SK-MEL-5 (cell line): ENCODE data around the gene PELI3. TPM values are rescaled to one million over a fixed set of nuclear protein-coding genes. Genes with fewer than 3 reads are reported as not detected.

Source experiments
- DNase-seq: peaks from one replicate; pipeline ENCODE4 v3.0.0-alpha.2; 2016; ENCODE audit warnings: low read depth, low spot score
- in situ Hi-C: cut with HindIII; loops from 2 replicates; pipeline ENCODE4 v1.10.0; 2016; ENCODE audit warnings: low sequenced_read_pairs, high pct_unique_total_duplicates, low pct_unique_long_range_greater_than_20kb
- total RNA-seq: library from RNA; depleted of rRNA; stranded (reverse); fragments of >200 nt; shearing (Covaris generic); gene quantifications from 2 replicates; pipeline ENCODE4 v1.2.3, GENCODE V29; 2014

The PELI3 gene
- total RNA-seq, 1 experiment from 2014 or later: 8.1 TPM

DNA sequence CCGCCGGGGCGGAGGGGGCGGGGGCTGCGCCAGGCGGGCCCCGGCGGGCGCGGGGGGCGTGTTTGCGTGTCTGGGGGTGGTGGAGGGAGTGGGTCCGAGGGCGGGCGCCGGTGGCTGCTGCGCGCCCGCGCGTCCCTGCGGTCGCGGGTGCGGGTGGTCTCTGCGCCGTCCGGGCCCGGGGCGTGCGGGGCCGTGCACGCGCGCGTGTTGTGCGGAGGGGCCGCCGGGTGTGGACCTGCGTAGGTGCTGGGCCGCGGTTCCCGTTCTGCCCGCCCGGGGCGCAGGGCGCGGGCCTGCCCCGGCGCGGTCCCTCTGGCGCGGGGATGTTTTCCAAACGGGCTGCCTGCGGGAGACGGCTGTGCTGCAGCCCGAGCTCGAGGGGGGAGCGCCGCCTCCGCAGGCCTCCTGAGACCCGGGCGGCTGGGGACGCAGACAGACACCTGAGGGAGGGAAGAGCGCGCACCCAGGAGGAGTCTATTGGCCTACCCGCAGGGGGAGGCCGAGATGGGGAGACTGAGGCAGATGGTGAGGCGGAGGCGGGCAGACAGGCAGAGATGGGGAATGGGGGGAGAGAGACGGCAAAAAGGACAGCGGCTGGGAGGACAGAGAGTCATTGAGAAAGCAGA is 442 bp downstream of the PELI3 start:
- no peak for DNase-seq
- in situ Hi-C loops: no loop called here

DNA sequence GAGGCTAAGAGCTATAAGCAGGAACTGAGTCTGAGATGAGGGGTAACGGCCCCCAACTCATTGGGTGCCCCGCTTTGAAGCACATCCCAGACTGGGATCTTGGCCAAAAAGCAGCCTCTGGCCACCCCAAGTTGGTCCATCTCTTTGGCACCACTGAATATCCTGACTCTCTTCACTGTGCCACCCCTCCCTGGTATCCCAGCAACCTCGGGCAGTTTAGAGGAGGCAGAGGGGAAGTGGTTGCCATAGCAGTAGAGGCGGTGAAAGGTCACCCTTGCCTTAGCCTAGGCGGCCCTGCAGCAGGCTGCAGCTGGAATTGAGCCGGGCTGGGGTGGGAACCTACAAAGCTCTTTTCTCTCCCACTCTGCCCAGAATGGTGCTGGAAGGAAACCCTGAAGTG is 1.1 kb downstream of the PELI3 start:
- in situ Hi-C loops: no loop called here
- peak; percentile 14 for DNase-seq

DNA sequence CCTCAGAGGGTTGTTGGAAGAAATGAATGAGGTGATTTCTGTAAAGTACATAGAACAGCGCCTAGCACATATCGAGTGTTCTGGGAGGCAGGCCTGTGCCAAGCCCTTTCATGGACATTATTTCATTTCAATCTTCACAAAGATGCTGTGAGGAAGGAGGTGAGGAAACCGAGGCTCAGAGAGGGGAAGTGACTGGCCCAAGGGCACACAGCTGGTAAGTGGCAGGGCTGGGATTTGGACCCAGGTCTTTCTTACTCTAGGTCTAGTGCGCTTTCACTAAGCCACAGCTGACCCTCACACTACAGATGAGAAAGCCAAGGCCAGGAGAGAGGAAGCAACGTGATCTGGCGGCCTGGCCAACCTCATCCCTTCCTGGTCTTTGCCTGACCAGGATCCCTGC is 2.0 kb downstream of the PELI3 start:
- in situ Hi-C loops: no loop called here
- DNase-seq: no peak

DNA sequence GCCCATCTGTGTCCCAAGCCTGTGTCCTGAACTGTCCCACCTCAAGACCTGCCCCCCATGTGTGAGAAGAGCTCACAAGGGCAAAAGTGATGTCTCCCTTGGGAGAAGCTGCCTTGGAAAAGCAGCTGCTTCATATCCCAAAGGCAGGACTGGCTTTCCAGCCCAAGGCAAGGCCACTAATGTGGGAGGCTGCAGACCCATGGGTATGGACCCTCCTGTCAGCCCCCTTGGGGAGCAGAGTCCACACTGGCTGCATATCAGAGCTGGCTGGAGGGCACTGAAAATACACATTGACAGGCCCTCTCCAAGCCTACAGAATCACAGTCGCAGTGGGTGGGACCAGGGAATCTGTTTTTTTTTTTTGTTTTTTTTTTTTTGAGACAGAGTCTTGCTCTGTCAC is 2.7 kb downstream of the PELI3 start:
- in situ Hi-C loops: no loop called here
- DNase-seq: no peak

DNA sequence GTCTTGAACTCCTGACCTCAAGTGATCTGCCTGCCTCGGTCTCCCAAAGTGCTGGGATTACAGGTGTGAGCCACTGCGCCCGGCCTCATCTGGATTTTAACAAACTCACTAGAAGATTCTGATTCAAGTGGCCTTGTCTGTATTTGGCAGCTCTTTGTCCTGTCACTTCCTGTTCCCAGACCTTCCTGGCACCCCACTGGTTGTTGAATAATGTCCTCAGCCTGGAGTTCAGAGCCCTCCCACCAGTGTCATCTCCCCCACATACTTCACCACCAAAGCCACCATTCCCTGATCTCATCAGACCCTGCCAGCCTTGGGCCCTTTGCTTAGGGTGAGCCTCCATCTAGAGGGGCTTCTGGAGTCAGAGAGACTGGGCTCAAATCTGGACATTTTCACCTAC is 3.3 kb downstream of the PELI3 start:
- no peak for DNase-seq
- in situ Hi-C loops: no loop called here

DNA sequence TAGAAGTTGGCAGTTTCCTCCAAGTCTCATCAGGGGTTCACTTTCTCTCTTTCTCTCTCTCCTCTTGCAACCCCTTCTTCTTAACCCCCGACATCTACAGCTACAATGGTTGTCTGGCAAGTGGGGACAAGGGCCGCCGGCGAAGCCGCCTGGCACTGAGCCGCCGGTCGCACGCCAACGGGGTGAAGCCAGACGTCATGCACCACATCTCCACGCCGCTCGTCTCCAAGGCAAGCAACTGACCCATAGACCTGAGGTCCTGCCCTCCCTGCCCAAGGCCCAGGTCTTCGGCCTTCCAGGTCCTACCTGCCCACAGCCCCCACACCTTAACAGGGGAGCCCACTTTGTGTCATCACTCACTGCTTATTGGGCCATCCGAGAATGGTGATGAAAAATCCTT is 4.4 kb downstream of the PELI3 start:
- in situ Hi-C loops: no loop called here

DNA sequence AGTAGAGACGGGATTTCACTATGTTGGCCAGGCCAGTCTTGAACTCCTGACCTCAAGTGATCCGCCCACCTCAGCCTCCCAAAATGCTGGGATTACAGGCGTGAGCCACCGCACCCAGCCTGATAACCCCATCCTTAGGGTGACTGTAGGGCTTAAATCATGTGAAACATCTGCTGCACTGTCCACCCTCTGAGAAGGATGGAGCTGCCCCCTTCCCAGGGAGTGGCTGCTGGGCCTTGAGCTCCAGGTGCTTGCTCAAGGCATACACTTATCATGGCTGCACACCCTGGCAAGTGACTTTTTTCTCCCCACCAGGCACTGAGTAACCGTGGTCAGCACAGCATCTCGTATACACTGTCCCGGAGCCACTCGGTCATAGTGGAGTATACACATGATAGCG is 5.3 kb downstream of the PELI3 start:
- DNase-seq: no peak
- in situ Hi-C loops: no loop called here

More for the DNA sequence above, 4.4 kb downstream of the PELI3 start:
- DNase-seq: no peak

DNA sequence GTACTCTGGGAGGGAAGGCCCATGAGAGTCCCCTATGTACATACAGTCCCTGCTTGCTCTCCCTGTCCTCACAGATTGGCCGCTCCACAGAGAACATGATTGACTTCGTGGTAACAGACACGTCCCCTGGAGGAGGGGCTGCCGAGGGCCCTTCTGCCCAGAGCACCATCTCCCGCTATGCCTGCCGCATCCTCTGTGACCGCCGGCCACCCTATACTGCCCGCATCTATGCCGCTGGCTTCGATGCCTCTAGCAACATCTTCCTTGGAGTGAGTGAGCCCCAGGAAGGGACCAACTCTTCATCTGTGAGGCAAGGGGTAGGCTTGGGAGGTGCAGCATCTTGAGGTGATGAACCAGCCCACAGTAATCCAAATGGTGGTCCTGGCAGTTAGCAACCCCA is 6.5 kb downstream of the PELI3 start:
- no peak for DNase-seq
- in situ Hi-C loops: no loop called here

DNA sequence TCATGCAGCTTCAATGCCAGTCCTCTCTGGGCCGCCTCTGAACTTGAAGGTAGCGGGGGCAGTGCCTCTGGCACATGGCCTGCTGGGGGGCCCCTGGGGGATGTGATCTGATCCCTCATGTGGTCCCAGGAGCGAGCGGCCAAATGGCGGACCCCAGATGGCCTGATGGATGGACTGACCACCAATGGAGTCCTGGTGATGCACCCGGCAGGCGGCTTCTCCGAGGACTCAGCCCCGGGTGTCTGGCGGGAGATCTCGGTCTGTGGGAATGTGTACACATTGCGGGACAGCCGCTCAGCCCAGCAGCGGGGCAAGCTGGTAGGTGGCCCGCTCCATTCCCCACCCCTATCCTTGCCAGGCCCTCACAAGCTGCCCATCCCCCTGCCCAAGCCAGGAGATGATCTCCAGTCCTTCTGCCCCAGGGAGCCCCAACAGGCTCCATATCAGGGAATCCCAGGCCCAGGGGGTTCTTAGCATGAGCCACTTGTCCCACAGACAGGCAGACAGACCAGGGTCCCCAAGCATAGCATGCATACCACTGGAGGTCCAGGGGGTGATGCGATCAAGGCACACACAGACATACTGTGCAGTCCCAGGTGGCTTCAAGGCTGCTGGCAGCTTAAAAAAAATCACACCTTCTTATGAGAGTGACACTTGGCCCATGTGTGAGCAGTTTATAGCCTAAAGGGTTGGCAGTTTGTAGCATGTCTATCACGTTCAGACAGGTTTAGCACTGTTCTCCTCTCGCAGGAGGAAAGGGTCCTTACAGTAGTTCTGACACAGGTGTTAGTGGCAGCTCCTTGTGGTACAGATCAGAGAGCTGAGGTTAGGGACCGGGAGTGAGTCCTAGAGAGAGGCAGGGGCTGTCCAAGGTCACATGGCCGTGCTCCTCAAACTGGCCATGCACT is 7.2 kb downstream of the PELI3 start:
- in situ Hi-C loops: no loop called here
- DNase-seq: no peak

DNA sequence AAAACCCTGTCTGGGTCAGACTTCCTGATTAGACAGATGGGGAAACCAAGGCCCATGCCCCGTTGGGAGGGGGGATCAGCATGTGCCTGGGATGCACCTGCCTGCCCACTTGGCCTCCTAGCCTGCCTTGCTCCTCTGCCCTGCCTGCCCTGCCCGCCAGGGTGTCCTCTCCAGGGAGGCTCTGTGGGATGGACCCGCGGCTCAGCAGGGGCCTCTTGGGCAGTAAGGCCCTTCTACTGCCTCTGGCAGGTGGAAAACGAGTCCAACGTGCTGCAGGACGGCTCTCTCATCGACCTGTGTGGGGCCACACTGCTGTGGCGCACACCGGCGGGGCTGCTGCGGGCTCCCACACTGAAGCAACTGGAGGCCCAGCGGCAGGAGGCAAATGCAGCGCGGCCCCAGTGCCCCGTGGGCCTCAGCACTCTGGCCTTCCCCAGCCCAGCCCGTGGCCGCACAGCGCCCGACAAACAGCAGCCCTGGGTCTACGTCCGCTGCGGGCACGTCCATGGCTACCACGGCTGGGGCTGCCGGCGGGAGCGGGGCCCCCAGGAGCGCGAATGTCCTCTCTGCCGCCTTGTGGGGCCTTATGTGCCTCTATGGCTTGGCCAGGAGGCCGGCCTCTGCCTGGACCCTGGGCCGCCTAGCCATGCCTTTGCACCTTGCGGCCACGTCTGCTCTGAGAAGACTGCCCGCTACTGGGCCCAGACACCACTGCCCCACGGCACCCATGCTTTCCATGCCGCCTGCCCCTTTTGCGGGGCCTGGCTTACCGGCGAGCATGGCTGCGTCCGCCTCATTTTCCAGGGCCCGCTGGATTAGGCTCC is 8.9 kb downstream of the PELI3 start:
- no peak for DNase-seq
- in situ Hi-C loops: no loop called here

DNA sequence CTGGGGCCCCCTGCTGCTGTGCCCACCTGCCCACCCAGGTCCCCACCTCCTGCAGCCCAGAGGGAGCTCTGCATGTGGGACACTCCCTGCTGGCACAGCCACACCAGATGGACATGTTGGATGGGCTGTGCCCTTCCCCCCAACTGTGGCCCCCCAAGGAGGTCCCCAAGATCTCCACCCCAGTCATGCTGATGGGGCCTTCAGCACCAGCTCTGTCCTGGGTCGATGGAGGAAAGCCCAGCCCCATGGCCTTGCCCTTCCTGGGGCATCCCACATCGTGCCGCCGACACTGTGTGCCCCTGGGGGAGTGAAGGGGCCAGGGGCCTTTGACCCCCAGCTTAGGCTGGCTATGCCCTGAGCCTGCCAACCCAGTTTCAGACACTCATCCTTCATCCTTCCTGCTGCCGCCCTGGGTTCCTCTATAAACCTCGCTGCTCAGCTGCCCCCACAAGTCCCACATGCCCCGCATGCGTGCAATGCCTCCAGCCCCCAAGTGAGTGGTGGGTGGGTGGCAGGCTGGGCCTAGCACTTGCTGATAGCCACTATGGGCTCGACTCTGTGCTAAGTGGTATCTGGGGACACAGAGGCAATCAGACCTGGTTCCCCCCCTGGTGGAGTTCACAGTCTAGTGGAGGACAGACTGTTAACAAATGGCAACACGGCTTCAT is 9.6 kb downstream of the PELI3 start:
- in situ Hi-C loops: no loop called here
- no peak for DNase-seq

DNA sequence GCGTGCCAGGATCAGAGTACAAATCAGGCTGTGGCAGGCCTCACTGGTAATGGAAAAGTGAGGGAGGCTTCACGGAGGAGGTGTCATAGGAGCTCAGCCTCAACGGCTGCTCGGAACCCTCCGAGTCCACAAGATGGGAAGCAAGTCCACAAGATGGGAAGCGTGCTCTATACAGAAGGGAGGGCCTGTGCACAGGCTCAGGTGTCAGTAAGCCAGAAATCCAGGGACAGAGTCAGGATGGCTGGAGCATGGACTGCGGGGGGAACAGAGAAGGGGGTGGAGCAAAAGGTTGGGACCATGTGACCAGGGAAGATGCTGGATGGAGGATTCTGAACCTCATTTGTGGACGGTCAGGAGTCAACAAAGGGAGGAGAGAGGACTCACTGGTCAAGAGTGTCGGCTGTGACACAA is 10.1 kb downstream of the PELI3 start:
- in situ Hi-C loops: no loop called here
- peak; percentile 10 for DNase-seq

DNA sequence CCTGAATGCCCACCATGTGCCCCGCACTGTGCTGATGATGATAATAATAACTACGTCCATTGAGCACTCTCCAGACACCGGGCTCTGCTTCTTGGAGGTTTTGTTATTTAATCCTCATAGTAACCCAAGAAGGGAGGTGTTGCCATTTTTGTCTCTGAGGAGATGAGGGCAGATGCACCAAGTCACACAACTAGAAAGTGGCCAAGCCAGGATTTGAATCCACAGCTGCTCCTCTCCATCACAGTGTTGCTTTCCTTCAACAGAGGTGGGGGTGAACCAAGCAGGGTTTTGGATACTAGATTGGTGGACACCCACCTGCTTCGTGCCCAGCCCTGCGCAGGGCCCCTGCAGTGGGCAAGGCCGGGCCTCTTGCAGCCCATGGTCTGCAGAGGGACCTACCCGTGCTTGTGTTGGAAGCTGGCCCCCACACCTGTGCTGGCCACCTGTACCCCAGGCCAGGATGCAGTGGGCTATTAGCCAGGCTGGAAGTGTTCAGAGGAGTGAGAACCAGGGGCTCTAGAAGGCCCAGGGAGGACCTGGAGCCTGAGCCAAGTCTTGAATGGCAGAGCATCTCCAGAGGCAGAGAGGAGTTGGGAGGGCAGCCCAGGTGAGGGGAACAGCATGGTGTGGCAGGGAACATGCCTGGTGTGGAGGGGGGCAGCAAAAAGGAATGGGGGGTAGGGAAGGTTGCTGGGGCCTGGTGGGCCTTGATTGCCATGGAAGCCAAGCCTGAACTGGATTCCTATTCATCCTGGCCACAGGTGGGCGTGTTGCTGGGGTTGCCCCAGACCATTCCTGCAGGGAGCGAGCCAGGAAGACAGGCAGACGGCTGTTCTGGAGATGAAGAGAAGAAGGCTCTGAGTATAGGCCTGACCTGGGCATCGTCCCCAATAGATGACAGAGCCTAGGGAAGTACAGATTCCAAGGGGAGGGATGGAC is 10.8 kb downstream of the PELI3 start:
- in situ Hi-C loops: no loop called here

DNA sequence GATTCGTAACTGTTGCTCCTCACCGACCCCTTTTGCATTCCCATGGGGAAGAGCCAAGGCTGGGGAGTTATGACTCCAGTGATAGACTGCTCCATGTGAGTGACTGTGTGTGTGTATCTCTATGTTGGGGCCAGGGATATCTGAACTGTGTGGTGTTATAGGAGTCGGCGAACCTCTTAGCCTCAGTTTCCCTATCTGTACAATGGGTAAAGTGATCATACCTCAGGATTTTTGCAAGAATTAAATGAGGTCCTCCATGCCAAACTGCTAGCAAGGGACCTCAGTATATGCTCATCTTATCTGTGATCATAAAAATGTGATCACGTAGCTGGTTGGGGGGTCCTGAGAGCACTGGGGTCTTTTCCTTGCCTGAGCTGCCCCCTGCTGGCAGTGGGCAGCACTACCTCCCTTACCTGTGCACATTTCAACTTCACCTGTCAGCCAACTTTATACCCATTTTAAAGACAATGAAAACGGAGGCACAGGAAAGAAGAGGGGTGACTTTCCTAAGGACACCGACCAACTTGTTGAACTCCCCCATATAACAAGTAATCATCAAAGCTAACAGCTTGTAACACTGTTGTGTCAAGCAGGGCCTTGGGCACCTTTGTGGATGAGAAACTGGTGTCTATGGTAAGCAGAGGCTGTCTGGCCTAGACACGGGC is 12.2 kb downstream of the PELI3 start:
- in situ Hi-C loops: no loop called here
- peak; percentile 26 for DNase-seq

More for the DNA sequence above, 10.8 kb downstream of the PELI3 start:
- no peak for DNase-seq

DNA sequence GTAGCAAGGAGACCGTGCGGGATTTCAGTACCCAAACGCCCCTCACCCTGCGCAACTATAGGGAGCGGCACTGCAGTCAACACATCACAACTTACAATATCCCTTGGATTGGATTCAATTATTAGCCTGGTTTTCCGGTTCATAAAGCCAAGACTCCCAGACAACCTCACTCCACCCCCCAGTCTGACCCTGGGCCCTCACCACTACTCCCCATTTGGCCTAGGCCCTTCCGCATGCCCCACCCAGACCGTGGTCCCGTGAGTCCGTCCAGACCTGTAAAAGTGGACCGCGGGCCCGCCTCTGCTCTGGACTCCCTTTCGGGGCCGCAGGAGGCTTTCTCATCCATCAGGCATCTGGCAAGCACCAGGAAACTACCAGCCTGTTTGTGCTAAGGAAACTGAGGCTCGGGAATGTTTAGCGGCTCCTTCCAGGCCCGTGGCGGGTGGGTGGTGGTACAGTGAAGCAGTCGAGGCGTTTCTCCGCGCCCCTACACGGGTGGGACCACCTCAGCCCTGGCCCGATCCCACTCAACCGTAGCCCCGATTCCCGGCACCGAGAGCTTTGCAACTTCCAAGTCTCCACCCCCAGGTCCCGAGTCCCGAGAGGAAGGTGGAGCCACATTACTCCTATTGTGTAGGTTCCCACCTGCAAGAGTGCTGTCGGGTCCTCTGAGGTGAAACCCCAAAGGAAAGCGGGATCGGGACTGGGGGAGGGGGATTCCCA is 12.8 kb downstream of the PELI3 start:
- no peak for DNase-seq
- in situ Hi-C loops: no loop called here
